NCI-H2196 (cell line): ENCODE measurements around the gene PRR29.

Experiments used
- DNase-seq: peaks from one replicate; lab custom pipeline; 2025; ENCODE audit not compliant: unreplicated experiment; lab: John Stamatoyannopoulos, UW

Gene PRR29

DNA sequence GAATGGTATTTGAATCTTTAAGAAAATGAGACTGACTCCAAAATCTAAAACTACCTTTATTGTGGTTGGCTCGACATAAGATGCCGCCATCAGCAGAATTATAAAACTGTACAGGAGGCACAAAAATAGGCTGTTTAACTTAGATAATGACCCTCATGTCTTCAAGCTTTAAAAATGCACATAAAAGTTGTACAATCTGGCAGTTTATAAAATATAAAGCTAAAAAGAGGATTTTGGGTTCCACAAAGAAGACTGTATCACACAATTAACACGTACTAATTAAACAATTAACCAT is 40.9 kb downstream of the PRR29 start:
- no peak for DNase-seq

DNA sequence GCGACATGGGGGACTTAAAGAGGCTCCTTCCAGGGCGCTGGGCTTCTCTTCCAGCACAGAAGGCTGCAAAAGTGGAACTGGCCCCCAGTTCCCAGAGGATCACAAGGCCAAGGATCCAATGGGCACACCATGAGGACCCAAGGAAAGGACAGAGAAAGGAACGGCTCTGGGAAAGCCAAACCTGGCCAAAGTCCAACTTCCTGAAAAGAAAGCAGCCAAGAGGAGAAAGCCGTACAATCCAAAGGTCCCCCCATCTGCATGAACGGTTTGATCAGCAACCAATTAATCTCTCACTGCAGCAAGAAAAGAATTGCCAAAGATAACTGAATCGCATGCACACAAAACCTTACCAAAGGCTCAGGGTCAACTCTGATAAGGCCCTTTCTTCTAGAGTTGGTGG is 42.1 kb downstream of the PRR29 start:
- DNase-seq: no peak

DNA sequence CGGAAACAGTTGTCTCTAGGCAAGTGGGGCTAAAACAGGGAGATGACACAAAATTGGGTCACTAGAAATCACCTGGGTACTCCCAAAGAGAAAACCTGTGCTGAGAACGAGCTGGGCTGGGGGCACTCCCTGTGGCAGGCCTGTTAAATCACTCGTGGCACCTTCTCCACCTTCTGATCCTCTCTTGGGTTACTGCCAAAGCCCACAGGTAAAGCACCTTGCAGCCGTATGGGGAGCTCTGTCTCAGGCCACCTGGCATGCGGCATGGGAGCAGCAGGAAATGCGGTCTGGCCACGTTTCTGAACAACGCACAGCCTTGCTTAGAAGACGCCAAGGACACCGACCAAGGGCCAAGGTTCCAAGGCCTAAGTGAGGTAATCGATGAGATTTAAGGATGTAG is 43.8 kb downstream of the PRR29 start:
- no peak for DNase-seq

DNA sequence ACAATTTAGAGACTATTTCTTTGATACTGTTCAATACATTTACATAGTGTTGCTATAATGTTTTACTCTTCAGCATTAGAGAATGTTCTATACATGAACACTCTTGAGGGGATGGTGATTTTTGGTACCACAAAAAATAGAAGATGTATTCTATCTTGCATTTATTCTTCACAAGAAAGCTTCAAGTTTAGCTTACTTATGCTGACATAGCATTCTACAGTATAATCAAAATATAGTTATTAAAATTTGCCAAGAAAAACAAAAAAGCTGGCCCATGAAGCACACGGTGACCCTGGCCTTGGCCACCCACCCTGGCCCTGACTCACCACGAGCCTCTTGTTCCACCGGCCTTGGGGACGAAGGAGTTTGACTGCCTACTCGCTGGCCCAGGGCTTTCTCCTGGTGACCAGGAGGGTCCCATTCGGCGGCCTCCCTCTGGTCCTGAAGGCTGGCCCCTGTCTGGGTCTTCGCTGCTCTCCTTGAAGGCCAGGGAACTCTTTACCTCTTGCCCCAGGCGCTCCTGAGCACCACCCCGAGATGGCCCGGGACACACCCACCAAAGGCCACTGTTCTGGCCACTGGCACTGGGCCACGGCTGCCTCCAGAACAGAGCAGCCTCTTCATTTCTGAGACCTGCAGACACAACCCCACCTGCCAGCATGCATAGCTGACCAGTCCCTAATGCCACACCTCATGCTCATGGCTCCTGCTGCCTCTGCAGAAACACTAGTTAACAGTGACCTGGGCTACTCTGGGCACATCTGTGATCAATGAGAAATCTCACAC is 44.7 kb downstream of the PRR29 start:
- no peak for DNase-seq

DNA sequence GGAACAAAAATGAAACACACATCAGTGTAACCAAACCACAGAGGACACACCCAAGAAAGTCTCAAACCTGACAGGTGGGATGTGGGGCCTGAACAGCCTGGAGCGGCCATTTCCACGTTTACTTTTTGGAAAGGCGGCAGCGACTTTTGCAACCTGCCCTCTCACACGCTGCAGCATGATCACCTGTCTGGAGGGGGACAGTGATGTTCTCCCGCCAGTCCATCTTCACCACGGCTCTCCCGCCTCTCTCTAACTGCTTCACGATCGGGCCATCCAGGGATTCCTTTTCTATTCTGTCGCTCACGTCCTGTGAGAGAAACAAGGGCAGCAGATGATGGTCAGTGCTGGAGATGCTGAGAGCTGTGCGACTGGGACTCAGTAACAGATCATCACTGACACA is 47.0 kb downstream of the PRR29 start:
- DNase-seq: no peak

DNA sequence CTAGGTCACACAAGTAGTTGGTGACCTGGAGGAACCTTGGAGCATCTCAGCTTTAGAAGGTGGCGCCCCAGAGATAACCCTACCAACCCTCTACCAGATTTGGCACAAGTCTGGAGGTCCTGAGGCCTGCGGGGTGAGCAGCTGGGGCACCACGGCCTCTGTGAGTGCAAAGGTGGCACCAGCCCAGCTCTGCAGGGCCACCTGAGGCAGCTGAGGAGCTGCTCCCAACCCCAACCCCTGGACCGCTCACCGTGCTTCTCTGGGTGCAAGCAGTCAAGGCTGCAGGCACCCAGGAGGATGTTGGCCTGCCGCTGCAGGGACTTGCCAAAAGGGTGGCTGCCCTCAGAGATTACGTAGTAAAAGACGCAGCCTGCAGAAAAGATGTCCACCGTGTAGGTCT is 50.7 kb downstream of the PRR29 start:
- DNase-seq: no peak

DNA sequence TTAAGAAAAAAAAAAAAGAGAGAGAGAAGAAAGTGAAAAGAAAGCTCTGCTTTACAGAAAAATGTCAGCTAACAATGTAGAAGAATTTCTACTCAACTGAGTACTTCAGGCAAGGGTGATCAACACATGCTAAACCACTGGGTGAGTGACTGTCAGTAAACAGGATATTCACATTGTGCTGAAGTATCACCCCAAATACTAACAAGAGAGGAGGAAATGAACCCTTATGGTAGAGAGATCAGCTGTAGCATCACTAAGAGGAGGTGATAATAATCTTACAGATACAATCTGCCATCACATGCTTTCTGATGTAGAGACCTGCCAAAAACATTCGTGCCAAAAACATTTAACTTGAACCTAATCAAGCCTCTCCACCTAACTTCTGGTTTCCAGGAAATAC is 53.0 kb downstream of the PRR29 start:
- DNase-seq: no peak

DNA sequence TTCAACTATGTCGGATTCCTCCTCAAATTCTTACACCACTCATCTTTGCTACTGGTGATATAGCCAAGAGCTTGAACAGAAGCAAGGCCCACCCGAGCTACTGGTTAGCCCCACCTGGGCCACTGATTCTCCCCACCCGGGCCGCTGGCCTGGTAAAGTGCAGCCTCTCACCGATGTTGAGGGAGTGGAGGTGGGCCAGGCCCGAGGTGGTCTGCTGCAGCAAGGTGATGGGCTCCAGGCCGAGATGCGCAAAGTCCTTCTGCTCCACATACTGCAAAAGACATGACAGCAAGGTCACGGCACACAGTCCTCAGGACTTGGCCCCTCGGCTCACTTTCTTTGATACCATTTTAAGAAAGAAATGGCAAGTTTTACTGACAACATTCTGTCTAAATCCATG is 55.0 kb downstream of the PRR29 start:
- DNase-seq: no peak
